Measurements from ENCODE around the gene PTPRE. TPM values are rescaled to one million over a fixed set of nuclear protein-coding genes. Genes with fewer than 3 reads are reported as not detected.

PTPRE gene
- total RNA-seq, 1 donor from 2014 or later: 70.6 TPM

DNA sequence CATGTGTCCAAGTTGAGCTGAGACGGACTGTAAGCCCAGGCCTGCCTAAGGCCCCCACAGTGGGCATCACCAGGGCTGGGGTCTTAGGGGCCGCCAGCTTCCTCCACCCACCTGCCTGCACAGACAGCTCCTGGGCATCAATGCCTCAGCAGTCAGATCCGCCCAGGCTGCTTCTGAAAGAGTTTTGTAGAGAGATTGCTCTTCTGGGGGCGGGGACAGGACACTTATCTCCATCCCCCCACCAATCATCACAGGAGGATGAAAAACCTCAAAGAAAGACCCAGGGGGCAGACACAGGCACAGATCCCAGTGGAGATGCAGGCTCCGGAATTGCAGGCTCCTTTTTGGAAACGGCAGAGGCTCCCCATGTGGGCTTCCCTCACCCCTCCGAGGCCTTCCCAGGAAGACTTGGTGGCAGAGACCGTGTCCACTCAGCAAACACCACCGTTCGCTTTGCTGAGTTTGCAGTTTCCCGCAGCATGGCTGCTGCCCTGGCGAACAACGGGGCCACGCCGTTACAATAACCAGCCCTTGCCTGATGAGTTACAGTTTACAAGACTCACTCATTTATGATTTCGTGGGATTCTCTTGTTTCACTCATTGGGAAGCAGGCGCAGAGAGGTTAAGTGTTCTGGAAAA is 122.9 kb downstream of the PTPRE start:
- no peak for ATAC-seq
- Histone ChIP-seq H3K4me3 (no peak overlapping the region), H3K4me1 (no peaks in the 10 kb centered on the region), H3K36me3 (no peaks in the 10 kb centered on the region), H3K9me3 (no peaks in the 10 kb centered on the region), H3K27ac (no peak overlapping the region), H3K27me3 (no peaks in the 10 kb centered on the region)
- intact Hi-C loops (cut with DNase I): no loop called here
- no peak for DNase-seq
- TF ChIP-seq, protein P1, sequence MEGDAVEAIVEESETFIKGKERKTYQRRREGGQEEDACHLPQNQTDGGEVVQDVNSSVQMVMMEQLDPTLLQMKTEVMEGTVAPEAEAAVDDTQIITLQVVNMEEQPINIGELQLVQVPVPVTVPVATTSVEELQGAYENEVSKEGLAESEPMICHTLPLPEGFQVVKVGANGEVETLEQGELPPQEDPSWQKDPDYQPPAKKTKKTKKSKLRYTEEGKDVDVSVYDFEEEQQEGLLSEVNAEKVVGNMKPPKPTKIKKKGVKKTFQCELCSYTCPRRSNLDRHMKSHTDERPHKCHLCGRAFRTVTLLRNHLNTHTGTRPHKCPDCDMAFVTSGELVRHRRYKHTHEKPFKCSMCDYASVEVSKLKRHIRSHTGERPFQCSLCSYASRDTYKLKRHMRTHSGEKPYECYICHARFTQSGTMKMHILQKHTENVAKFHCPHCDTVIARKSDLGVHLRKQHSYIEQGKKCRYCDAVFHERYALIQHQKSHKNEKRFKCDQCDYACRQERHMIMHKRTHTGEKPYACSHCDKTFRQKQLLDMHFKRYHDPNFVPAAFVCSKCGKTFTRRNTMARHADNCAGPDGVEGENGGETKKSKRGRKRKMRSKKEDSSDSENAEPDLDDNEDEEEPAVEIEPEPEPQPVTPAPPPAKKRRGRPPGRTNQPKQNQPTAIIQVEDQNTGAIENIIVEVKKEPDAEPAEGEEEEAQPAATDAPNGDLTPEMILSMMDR (IDR thresholded peaks at IDR 0.05): no peak

DNA sequence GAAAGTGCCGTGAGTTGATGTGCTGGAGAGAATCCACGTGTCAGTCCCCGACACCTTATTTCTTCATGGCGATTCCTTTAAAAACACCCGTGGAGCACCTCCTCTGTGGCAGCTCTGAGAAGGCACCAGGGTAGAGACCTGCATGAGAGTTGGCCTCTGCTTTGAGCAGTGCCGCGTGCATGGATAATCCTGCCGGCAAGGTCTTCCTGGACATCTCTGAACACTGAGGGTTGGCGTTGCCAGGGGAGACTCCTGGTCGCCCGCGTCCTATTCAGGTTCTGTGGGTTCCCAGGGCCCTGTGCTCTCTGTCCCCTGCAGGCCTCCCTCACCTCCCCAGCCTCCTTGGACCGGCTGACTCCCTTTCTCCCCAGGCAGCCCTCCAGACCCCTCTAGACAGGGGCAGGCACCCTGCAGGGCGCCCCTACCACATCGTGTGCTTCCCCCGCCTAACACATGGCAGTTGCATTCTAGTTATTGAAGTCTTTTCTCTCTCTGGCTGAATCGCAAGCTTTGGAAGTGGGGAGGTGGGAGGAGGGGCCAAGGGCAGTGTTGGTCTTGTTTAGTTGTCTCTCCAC is 123.7 kb downstream of the PTPRE start:
- intact Hi-C loops (cut with DNase I): no loop called here
- no peak for ATAC-seq
- TF ChIP-seq, protein P1 (IDR thresholded peaks at IDR 0.05): no peak
- no peak overlapping the region for H3K4me3 ChIP-seq
- H3K27me3 ChIP-seq: no peaks in the 10 kb centered on the region
- no peaks in the 10 kb centered on the region for H3K36me3 ChIP-seq
- no peaks in the 10 kb centered on the region for H3K9me3 ChIP-seq
- no peaks in the 10 kb centered on the region for H3K4me1 ChIP-seq
- H3K27ac ChIP-seq: no peak overlapping the region
- no peak for DNase-seq

GRCh38 chr10:128031216-128031615 is 124.3 kb downstream of the PTPRE start:
- H3K4me1 ChIP-seq: no peaks in the 10 kb centered on the region
- no peaks in the 10 kb centered on the region for H3K9me3 ChIP-seq
- DNase-seq: no peak
- H3K4me3 ChIP-seq: no peak overlapping the region
- no peak overlapping the region for H3K27ac ChIP-seq
- intact Hi-C loops (cut with DNase I): no loop called here
- TF ChIP-seq, protein P1 (IDR thresholded peaks at IDR 0.05): no peak
- no peak for ATAC-seq
- H3K36me3 ChIP-seq: no peaks in the 10 kb centered on the region
- no peaks in the 10 kb centered on the region for H3K27me3 ChIP-seq

DNA sequence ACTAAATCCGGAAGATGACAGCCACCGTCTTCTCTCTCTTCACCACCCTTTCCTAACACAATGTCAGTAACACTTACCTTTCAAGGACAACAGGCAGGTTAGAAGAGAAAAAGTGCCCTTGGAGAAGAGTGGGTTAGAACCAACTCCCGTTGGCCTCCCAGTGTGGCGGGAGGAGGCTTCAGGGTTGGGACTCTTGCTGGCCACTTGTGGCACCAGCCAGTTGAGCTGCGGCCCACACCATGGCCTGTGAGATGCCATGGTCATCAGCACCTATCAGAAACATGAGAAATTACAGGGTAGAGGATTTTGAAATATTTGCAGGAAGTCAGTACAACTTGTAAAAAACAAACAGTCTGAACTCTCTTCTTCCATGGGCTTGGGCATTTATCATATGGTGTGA is 125.6 kb downstream of the PTPRE start:
- no peak overlapping the region for H3K4me3 ChIP-seq
- intact Hi-C loops (cut with DNase I): no loop called here
- ATAC-seq: no peak

GRCh38 chr10:128035557-128035973 is 128.7 kb downstream of the PTPRE start:
- Histone ChIP-seq H3K4me3 (no peak overlapping the region), H3K4me1 (no peaks in the 10 kb centered on the region), H3K36me3 (no peaks in the 10 kb centered on the region), H3K9me3 (no peaks in the 10 kb centered on the region), H3K27me3 (no peaks in the 10 kb centered on the region), H3K27ac (no peak overlapping the region)
- peak; percentile 71 for DNase-seq
- intact Hi-C loops (cut with DNase I): no loop called here
- TF ChIP-seq, protein P1 (IDR thresholded peaks at IDR 0.05): peak; percentile 73
- ATAC-seq: peak; percentile 91

More for the DNA sequence above, 125.6 kb downstream of the PTPRE start:
- Histone ChIP-seq H3K27me3 (no peaks in the 10 kb centered on the region), H3K27ac (no peak overlapping the region), H3K9me3 (no peaks in the 10 kb centered on the region), H3K36me3 (no peaks in the 10 kb centered on the region), H3K4me1 (no peaks in the 10 kb centered on the region)
- DNase-seq: no peak
- TF ChIP-seq, protein P1 (IDR thresholded peaks at IDR 0.05): no peak

All from upper lobe of right lung (tissue), 1 donor.